GM18858 (cell line): ENCODE data around the gene SEC24B.
"Not testable (repeated sequence)": the region's sequence is repeated elsewhere in the genome, so short reads cannot be mapped to it uniquely, and the experiment has no call there.

Experiments used
- ATAC-seq: cut with Tn5 transposase; IDR thresholded peaks from one replicate; pipeline ENCODE4 v1.9.1; 2021; ENCODE audit not compliant: unreplicated experiment

The SEC24B gene

GRCh38 chr4:109432203-109432602 lies 1.4 kb upstream of the SEC24B start:
- no peak for ATAC-seq

GRCh38 chr4:109432696-109433095 lies 919 bp upstream of the SEC24B start:
- ATAC-seq: no peak

DNA sequence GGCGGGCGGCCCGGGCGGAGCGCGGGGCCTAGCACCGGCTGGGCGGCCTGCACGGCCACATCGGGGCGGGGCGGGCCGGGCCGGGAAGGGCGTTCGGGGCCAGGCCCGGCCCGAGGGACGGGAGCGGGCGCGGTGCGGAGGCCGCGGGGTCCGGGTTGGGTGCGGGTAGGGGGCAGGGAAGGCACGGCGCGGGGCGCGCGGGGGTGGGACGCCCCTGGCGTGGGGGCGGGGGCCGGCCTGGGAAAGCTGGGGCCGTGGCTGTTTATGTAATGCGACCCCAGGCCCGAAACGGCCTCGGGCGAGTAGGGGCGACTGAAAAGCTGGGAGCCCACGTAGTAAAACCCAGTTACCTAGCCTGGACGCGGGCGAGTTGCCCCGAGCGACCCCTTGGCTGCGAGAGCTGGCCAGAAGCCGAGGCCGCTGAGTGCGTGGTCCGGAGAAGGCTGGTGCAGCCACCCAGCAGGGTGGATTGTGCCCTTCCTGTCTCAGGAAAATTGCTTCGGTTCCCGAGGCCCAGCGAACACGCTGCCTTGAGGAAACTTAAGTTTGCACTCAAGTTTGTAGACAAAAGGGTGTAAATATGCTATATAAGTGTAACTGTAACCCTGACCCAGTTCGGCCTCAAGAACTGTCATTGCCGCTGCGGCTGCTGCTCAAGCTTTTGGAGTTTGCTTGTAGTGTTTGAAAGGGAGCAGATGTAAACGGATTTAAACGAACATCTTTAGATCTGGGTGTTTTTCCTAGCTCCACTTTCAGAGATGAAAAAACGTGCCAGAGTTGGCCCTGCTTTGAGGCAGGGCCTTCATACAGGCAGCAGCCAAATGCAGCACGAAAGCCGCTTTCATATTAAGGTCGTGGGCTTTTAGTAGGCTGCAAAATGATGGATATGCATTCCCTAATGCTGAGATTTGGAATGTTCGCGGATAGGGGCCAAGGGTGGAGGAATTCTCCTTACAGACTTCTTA lies 674 bp downstream of the SEC24B start:
- peak; percentile 28 for ATAC-seq

GRCh38 chr4:109435635-109436034 lies 2.0 kb downstream of the SEC24B start:
- ATAC-seq: no peak

- ATAC-seq: no peak
Measured at GRCh38 chr4:109436504-109436903, 2.9 kb downstream of the SEC24B start.

DNA sequence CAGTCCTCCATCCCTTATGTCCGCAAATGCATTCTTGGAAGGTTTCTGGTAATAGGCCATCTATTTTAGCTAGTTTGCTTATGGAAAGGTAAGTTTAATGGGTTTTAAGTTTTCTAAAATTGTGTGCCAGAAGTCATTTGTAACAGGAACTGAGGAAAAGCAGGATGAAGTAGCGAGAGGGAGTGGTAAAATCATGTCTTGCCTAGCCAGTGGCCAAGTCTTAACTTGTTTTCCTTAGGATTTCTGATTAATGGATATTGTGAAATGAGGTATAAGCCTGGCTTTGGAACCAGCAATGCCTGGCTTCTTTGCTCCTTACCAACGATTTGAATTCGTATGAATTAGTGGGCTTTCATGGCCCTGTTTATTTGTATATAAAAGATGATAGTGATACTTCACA lies 7.3 kb downstream of the SEC24B start:
- ATAC-seq: no peak

DNA sequence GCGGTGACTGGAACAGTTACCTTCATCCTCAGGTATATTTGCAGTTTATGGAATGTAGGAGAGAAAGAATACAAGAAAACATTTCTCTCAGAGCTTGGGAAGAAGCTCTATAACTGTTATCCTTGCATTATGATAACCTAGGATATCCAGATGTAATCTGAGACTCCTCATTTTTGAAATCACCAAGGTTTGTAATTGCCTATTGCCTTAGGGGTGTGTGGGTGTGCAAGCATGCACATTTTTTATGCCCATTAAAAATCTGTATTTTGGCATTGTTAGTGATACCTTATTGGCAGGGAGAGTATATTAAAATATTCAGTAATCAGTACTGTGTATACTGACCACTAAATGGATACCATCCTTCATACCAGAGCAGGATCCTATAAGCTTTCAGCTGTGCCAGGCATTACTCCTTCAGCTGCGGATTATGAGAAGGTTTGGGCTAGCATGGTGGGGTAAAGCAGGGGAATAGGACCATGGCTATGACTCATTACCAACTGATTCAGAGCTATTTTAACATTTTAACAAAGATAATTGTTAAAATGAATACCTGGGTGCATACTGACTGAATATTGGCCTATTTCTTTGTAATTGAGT lies 8.3 kb downstream of the SEC24B start:
- ATAC-seq: no peak

GRCh38 chr4:109444182-109444844 lies 10.7 kb downstream of the SEC24B start:
- peak; percentile 70 for ATAC-seq

DNA sequence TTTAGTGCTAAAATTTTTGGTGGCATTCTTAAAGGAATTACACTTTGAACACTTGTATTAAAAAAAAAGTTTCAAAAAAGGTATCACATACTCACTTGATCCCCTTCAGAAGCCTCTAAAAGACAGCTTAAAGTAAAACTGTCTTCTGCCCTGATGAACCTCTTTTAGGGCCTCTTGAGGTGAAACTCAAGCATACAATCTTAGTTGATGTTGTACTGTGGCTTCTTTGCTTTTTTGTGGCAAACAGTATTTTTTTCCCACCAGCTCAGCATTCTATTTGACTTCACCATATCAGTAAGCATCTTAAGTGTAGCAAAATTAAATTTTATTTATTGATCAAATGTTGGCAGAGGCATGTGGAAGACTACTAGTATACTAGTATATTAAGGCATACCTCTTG lies 13.7 kb downstream of the SEC24B start:
- no peak for ATAC-seq

GRCh38 chr4:109451544-109452273 lies 18.1 kb downstream of the SEC24B start:
- ATAC-seq: no peak

- not testable (repeated sequence) for ATAC-seq
Measured at GRCh38 chr4:109453110-109453509, 19.5 kb downstream of the SEC24B start.

GRCh38 chr4:109462297-109462696 lies 28.7 kb downstream of the SEC24B start:
- ATAC-seq: peak; percentile 68

GRCh38 chr4:109462802-109463201 lies 29.2 kb downstream of the SEC24B start:
- ATAC-seq: no peak

DNA sequence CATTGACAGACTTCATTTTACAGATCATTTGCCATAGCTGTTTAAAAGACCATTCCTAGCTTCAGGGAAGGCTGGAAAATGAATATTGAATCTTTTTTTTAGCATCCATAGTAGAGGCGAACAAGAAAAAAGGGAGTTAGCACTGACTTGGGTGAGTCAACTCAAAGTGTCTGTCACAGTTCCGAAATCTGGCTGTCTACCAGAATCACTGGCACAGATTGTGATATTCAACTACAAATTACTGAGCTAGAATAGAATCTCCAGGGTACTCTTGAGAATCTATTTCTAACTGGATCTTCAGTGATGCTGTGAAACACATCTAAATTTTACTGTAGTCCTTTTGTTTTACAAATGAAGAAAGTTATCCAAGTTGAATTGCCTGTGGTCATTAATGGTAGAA lies 31.5 kb downstream of the SEC24B start:
- ATAC-seq: no peak

- no peak for ATAC-seq
Measured at GRCh38 chr4:109469915-109470314, 36.3 kb downstream of the SEC24B start.

- no peak for ATAC-seq
Measured at GRCh38 chr4:109472343-109472761, 38.7 kb downstream of the SEC24B start.

GRCh38 chr4:109473824-109474223 lies 40.2 kb downstream of the SEC24B start:
- ATAC-seq: no peak

- no peak for ATAC-seq
Measured at GRCh38 chr4:109486007-109486406, 52.4 kb downstream of the SEC24B start.

GRCh38 chr4:109494563-109494962 lies 60.9 kb downstream of the SEC24B start:
- ATAC-seq: no peak

DNA sequence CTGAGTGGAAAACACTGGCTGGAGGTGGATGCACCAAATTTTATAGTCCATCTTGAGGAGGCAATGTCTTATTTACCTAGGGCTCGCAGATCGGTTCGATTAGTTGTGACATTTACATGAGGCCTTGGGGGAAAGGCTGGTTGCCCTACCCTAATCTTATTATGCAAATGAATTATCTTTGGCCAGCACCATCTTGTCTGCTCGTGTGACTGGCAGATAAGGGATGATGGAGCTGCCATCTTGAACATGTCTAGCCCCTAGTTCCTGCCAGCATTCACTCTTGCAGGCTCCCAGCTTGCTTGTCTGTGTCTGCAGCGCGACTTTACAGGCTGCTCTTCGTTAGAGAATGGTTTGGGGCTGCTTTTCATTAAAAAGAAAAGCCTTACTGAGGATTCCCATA lies 61.9 kb downstream of the SEC24B start:
- ATAC-seq: no peak

GRCh38 chr4:109496875-109497274 lies 63.3 kb downstream of the SEC24B start:
- ATAC-seq: no peak
